ENCODE measurements around the gene CBARP.
A peak's percentile ranks its signal among the peaks of the same experiment; 100 is the strongest.
"Not testable (repeated sequence)": the region's sequence is repeated elsewhere in the genome, so short reads cannot be mapped to it uniquely, and the experiment has no call there.

CBARP gene

GRCh38 chr19:1252221-1252820 is 14.5 kb upstream of the CBARP start:
- peak; percentile 81 for DNase-seq

GRCh38 chr19:1251330-1252220 is 13.8 kb upstream of the CBARP start:
- DNase-seq, result no peak

- peak; percentile 42 for DNase-seq
These were observed 12.8 kb upstream of the CBARP start for GRCh38 chr19:1250437-1251260.

- DNase-seq, result no peak
These were observed 12.2 kb upstream of the CBARP start for GRCh38 chr19:1249990-1250436.

GRCh38 chr19:1249298-1249989 is 11.6 kb upstream of the CBARP start:
- DNase-seq, result peak; percentile 91

- DNase-seq, result no peak
These were observed 11.0 kb upstream of the CBARP start for GRCh38 chr19:1248786-1249297.

- peak; percentile 74 for DNase-seq
These were observed 10.5 kb upstream of the CBARP start, which contains the start of gene MIDN for GRCh38 chr19:1248139-1248785. TSS of gene MIDN (plus strand) at chr19:1248583. CDS start at chr19:1250297, 1,714 bp downstream.

- DNase-seq, result no peak
These were observed 9.9 kb upstream of the CBARP start for GRCh38 chr19:1247748-1248138.

- DNase-seq, result not testable (repeated sequence)
These were observed 8.7 kb upstream of the CBARP start for GRCh38 chr19:1246265-1247087.

GRCh38 chr19:1245494-1246264 is 7.9 kb upstream of the CBARP start:
- no peak for DNase-seq

- peak; percentile 45 for DNase-seq
These were observed 7.1 kb upstream of the CBARP start for GRCh38 chr19:1244693-1245451.

GRCh38 chr19:1243768-1244692 is 6.2 kb upstream of the CBARP start:
- DNase-seq, result peak; percentile 74

- peak; percentile 94 for DNase-seq
These were observed 3.8 kb upstream of the CBARP start, which contains the start of gene ATP5F1D for GRCh38 chr19:1241417-1242095. TSS of gene ATP5F1D (plus strand) at chr19:1241751. CDS start at chr19:1241851, 100 bp downstream.

- no peak for DNase-seq
These were observed 3.1 kb upstream of the CBARP start for GRCh38 chr19:1240925-1241324.

GRCh38 chr19:1239796-1240737 is 2.3 kb upstream of the CBARP start:
- DNase-seq, result peak; percentile 86

- DNase-seq, result no peak
These were observed 1.6 kb upstream of the CBARP start for GRCh38 chr19:1239420-1239795.

Measured in NCI-H226 (cell line).